ENCODE data around the gene COL11A2. TPM values are rescaled to one million over a fixed set of nuclear protein-coding genes. Genes with fewer than 3 reads are reported as not detected.

Gene COL11A2
- total and polyA plus RNA-seq, 2 experiments from 2014 or later: 1.6 to 2.7 TPM

GRCh38 chr6:33172688-33173534, 19.4 kb downstream of the COL11A2 start:
- H3K4me3 Mint-ChIP-seq: no peak overlapping the region
- TF ChIP-seq ZNF114 (CRISPR knock-in tag; IDR thresholded peaks at IDR 0.05): no peak
- no peak for TF ChIP-seq NANOG (IDR thresholded peaks at IDR 0.05; ENCODE audit: borderline replicate concordance)
- TF ChIP-seq EZH2 (IDR thresholded peaks at IDR 0.05; ENCODE audit: low read depth, unreplicated experiment): no peak
- TF ChIP-seq, protein P1, sequence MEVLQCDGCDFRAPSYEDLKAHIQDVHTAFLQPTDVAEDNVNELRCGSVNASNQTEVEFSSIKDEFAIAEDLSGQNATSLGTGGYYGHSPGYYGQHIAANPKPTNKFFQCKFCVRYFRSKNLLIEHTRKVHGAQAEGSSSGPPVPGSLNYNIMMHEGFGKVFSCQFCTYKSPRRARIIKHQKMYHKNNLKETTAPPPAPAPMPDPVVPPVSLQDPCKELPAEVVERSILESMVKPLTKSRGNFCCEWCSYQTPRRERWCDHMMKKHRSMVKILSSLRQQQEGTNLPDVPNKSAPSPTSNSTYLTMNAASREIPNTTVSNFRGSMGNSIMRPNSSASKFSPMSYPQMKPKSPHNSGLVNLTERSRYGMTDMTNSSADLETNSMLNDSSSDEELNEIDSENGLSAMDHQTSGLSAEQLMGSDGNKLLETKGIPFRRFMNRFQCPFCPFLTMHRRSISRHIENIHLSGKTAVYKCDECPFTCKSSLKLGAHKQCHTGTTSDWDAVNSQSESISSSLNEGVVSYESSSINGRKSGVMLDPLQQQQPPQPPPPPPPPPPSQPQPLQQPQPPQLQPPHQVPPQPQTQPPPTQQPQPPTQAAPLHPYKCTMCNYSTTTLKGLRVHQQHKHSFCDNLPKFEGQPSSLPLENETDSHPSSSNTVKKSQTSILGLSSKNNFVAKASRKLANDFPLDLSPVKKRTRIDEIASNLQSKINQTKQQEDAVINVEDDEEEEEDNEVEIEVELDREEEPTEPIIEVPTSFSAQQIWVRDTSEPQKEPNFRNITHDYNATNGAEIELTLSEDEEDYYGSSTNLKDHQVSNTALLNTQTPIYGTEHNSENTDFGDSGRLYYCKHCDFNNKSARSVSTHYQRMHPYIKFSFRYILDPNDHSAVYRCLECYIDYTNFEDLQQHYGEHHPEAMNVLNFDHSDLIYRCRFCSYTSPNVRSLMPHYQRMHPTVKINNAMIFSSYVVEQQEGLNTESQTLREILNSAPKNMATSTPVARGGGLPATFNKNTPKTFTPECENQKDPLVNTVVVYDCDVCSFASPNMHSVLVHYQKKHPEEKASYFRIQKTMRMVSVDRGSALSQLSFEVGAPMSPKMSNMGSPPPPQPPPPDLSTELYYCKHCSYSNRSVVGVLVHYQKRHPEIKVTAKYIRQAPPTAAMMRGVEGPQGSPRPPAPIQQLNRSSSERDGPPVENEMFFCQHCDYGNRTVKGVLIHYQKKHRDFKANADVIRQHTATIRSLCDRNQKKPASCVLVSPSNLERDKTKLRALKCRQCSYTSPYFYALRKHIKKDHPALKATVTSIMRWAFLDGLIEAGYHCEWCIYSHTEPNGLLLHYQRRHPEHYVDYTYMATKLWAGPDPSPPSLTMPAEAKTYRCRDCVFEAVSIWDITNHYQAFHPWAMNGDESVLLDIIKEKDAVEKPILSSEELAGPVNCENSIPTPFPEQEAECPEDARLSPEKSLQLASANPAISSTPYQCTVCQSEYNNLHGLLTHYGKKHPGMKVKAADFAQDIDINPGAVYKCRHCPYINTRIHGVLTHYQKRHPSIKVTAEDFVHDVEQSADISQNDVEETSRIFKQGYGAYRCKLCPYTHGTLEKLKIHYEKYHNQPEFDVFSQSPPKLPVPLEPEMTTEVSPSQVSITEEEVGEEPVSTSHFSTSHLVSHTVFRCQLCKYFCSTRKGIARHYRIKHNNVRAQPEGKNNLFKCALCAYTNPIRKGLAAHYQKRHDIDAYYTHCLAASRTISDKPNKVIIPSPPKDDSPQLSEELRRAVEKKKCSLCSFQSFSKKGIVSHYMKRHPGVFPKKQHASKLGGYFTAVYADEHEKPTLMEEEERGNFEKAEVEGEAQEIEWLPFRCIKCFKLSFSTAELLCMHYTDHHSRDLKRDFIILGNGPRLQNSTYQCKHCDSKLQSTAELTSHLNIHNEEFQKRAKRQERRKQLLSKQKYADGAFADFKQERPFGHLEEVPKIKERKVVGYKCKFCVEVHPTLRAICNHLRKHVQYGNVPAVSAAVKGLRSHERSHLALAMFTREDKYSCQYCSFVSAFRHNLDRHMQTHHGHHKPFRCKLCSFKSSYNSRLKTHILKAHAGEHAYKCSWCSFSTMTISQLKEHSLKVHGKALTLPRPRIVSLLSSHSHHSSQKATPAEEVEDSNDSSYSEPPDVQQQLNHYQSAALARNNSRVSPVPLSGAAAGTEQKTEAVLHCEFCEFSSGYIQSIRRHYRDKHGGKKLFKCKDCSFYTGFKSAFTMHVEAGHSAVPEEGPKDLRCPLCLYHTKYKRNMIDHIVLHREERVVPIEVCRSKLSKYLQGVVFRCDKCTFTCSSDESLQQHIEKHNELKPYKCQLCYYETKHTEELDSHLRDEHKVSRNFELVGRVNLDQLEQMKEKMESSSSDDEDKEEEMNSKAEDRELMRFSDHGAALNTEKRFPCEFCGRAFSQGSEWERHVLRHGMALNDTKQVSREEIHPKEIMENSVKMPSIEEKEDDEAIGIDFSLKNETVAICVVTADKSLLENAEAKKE (CRISPR knock-in tag; IDR thresholded peaks at IDR 0.05): no peak
- TF ChIP-seq CTCF (conservative IDR thresholded peaks at IDR 0.05; ENCODE audit: low read depth in 2 of 2): peak; percentile 82 to 92
- Histone ChIP-seq H3K4me2 (no peak overlapping the region), H3K27me3 (ENCODE audit: insufficient read depth) (no peaks in the 10 kb centered on the region), H3F3A (replicated peaks; ENCODE audit: low read depth) (no peaks in the 10 kb centered on the region), H3K9me2 (ENCODE audit: insufficient read depth) (no peaks in the 10 kb centered on the region), H3K79me2 (replicated peaks; ENCODE audit: insufficient read depth) (no peaks in the 10 kb centered on the region), H2AFZ (peak overlapping the region; percentile 66; the same call in 1 of the 2 replicates), H3K36me3 (ENCODE audit: insufficient read depth) (no peaks in the 10 kb centered on the region), H3K27ac (ENCODE audit: low read depth) (no peak overlapping the region), H4K20me1 (replicated peaks; ENCODE audit: insufficient read depth) (no peaks in the 10 kb centered on the region), H3K4me1 (ENCODE audit: insufficient read depth) (no peaks in the 10 kb centered on the region; the same call in 1 of the 2 replicates), H3K4me3 (no peak overlapping the region)
- H3K27ac Mint-ChIP-seq: no peak overlapping the region
- no peaks in the 10 kb centered on the region for H3K36me3 Mint-ChIP-seq (ENCODE audit: low read depth)
- peak; percentile 84 for ATAC-seq
- peaks cover 6% of the 10 kb centered on the region for H3K4me1 Mint-ChIP-seq
- peak; percentile 89 for DNase-seq (ENCODE audit: low spot score)
- H3K9me3 Mint-ChIP-seq: no peaks in the 10 kb centered on the region; the same call in 1 of the 3 replicates
- peaks cover 13% of the 10 kb centered on the region for H3K27me3 Mint-ChIP-seq (ENCODE audit: insufficient read depth, low read depth, poor library complexity)

All from GM23338 (cell line).